Loucy (cell line): ENCODE results near the gene LSP1.

Experiments used
- H2AFZ ChIP-seq: fragments of 200-600 bp; sonication (generic); 2 replicates; pipeline ENCODE4 v1.6.0; 2016; ENCODE audit warnings: antibody characterized with exemption, mild to moderate bottlenecking, low read length, moderate library complexity
- H3F3A ChIP-seq: fragments of 200-600 bp; 2 replicates; pipeline ENCODE4 v1.6.0; 2016; ENCODE audit warnings: antibody characterized with exemption, low read depth, mild to moderate bottlenecking
- H3K27me3 ChIP-seq: fragments of 200-600 bp; sonication (generic); 2 replicates; pipeline ENCODE4 v1.6.1; 2014; ENCODE audit warnings: low read length, mild to moderate bottlenecking; ENCODE audit not compliant: insufficient read depth, poor library complexity, severe bottlenecking
- H3K36me3 ChIP-seq: fragments of 200-600 bp; sonication (generic); 2 replicates; pipeline ENCODE4 v1.6.1; 2016; ENCODE audit warnings: low read length; ENCODE audit not compliant: insufficient read depth
- H3K4me1 ChIP-seq: fragments of 200-600 bp; sonication (generic); 2 replicates; pipeline ENCODE4 v1.5.1; 2014; ENCODE audit warnings: low read length, mild to moderate bottlenecking; ENCODE audit not compliant: insufficient read depth, poor library complexity, severe bottlenecking
- H3K4me2 ChIP-seq: fragments of 200-600 bp; sonication (generic); 2 replicates; pipeline ENCODE4 v1.6.0; 2014; ENCODE audit warnings: antibody characterized with exemption, low read length, low read depth, mild to moderate bottlenecking; ENCODE audit not compliant: poor library complexity, severe bottlenecking
- H3K4me3 ChIP-seq: fragments of 200-600 bp; sonication (generic); 2 replicates; pipeline ENCODE4 v1.5.1; 2014; ENCODE audit warnings: low read length, mild to moderate bottlenecking, mixed read lengths; ENCODE audit not compliant: poor library complexity, severe bottlenecking
- H3K79me2 ChIP-seq: fragments of 200-600 bp; sonication (generic); 2 replicates; pipeline ENCODE4 v1.6.1; 2014; ENCODE audit warnings: low read length; ENCODE audit not compliant: insufficient read depth
- H3K9ac ChIP-seq: fragments of 200-600 bp; sonication (generic); 2 replicates; pipeline ENCODE4 v1.6.0; 2014; ENCODE audit warnings: mild to moderate bottlenecking, low read depth, low read length, moderate library complexity; ENCODE audit not compliant: poor library complexity, severe bottlenecking
- H3K9me2 ChIP-seq: fragments of 200-600 bp; sonication (generic); replicated peaks from 2 replicates; pipeline ENCODE4 v1.6.1; 2016; ENCODE audit warnings: low read depth, low read length, mixed read lengths
- H3K9me3 ChIP-seq: fragments of 200-600 bp; sonication (generic); 2 replicates; pipeline ENCODE4 v1.6.1; 2014; ENCODE audit warnings: mild to moderate bottlenecking, antibody characterized with exemption, low read length, low read depth; ENCODE audit not compliant: insufficient read depth
- H4K20me1 ChIP-seq: fragments of 200-600 bp; sonication (generic); 2 replicates; pipeline ENCODE4 v1.6.0; 2014; ENCODE audit warnings: antibody characterized with exemption, low read length, mild to moderate bottlenecking; ENCODE audit not compliant: insufficient read depth, poor library complexity, severe bottlenecking
- CTCF ChIP-seq: fragments of 200-600 bp; sonication (generic); conservative IDR thresholded peaks from 2 replicates; pipeline ENCODE4 v1.5.1; 2014; ENCODE audit warnings: mild to moderate bottlenecking, antibody characterized with exemption, low read length
- EZH2phosphoT487 ChIP-seq: fragments of 200-600 bp; IDR thresholded peaks from 2 replicates; pipeline ENCODE4 v1.6.1; 2018; ENCODE audit warnings: antibody characterized with exemption, mild to moderate bottlenecking, moderate library complexity, borderline replicate concordance

The LSP1 gene

GRCh38 chr11:1834062-1834610 is 18.7 kb upstream of the LSP1 start:
- Histone ChIP-seq H3K36me3 (no peaks in the 10 kb centered on the region), H3K4me2 (no peak overlapping the region), H3K4me1 (peaks cover 25% of the 10 kb centered on the region), H3K9me3 (no peaks in the 10 kb centered on the region), H3F3A (no peaks in the 10 kb centered on the region), H3K9me2 (no peaks in the 10 kb centered on the region), H3K79me2 (no peaks in the 10 kb centered on the region), H3K9ac (no peak overlapping the region), H4K20me1 (no peaks in the 10 kb centered on the region), H2AFZ (no peak overlapping the region), H3K27me3 (no peaks in the 10 kb centered on the region), H3K4me3 (no peak overlapping the region)
- TF ChIP-seq CTCF (no peak), EZH2phosphoT487 (no peak)

- Histone ChIP-seq H3K27me3 (no peaks in the 10 kb centered on the region), H3K4me3 (no peak within 1 kb of the TSS), H3K4me2 (no peak within 1 kb of the TSS), H3K9ac (no peak within 1 kb of the TSS), H3K9me3 (no peaks in the 10 kb centered on the region), H3K79me2 (no peaks in the 10 kb centered on the region), H3F3A (no peaks in the 10 kb centered on the region), H3K36me3 (no peaks in the 10 kb centered on the region), H2AFZ (no peak within 1 kb of the TSS), H3K9me2 (no peaks in the 10 kb centered on the region), H3K4me1 (peaks cover 27% of the 10 kb centered on the region), H4K20me1 (no peaks in the 10 kb centered on the region)
- TF ChIP-seq EZH2phosphoT487 (no peak), CTCF (no peak)
These were observed 17.9 kb upstream of the LSP1 start, which contains the start of gene SYT8 for GRCh38 chr11:1834779-1835670. Gene SYT8, plus strand, starts transcription at chr11:1834990. Its CDS starts 116 bp downstream, at chr11:1835106.

GRCh38 chr11:1835671-1836010 is 17.2 kb upstream of the LSP1 start:
- H3K79me2 ChIP-seq: no peaks in the 10 kb centered on the region
- H3K9ac ChIP-seq: no peak overlapping the region
- no peaks in the 10 kb centered on the region for H3K9me2 ChIP-seq
- no peak overlapping the region for H3K4me2 ChIP-seq
- H3K36me3 ChIP-seq: no peaks in the 10 kb centered on the region
- no peak overlapping the region for H3K4me3 ChIP-seq
- no peaks in the 10 kb centered on the region for H3K27me3 ChIP-seq
- H4K20me1 ChIP-seq: no peaks in the 10 kb centered on the region
- TF ChIP-seq CTCF: no peak
- no peak for TF ChIP-seq EZH2phosphoT487
- no peaks in the 10 kb centered on the region for H3K9me3 ChIP-seq
- H3K4me1 ChIP-seq: peaks cover 26% of the 10 kb centered on the region
- no peak overlapping the region for H2AFZ ChIP-seq
- no peaks in the 10 kb centered on the region for H3F3A ChIP-seq
